IMR-90 (cell line): Measurements from ENCODE around the gene NAV2.
A peak's percentile ranks its signal among the peaks of the same experiment; 100 is the strongest.

ENCODE experiments used
- BHLHE40 ChIP-seq: fragments of 150-350 bp; IDR thresholded peaks from 2 replicates; pipeline ENCODE4 v1.6.1; 2016; ENCODE audit warnings: mild to moderate bottlenecking, low read depth, low read length
- CEBPB ChIP-seq: IDR thresholded peaks from 2 replicates; pipeline ENCODE4 v1.6.1; 2012; ENCODE audit warnings: low read depth, low read length, improper control_type of control experiment
- CTCF ChIP-seq: conservative IDR thresholded peaks from 2 replicates; pipeline ENCODE4 v1.5.1; 2012; ENCODE audit warnings: mild to moderate bottlenecking, low read depth, low read length, improper control_type of control experiment
- ELK1 ChIP-seq: fragments of 150-350 bp; IDR thresholded peaks from 2 replicates; pipeline ENCODE4 v1.6.1; 2016; ENCODE audit warnings: low read depth, mild to moderate bottlenecking, low read length, moderate library complexity, borderline replicate concordance
- FOS ChIP-seq: fragments of 150-350 bp; IDR thresholded peaks from 2 replicates; pipeline ENCODE4 v1.6.1; 2016; ENCODE audit warnings: low read depth, low read length
- MAFK ChIP-seq: IDR thresholded peaks from 2 replicates; pipeline ENCODE4 v1.6.1; 2012; ENCODE audit warnings: low read depth, low read length, improper control_type of control experiment
- MXI1 ChIP-seq: IDR thresholded peaks from 2 replicates; pipeline ENCODE4 v1.6.1; 2012; ENCODE audit warnings: low read depth, mild to moderate bottlenecking, low read length, moderate library complexity, borderline replicate concordance
- POLR2A ChIP-seq: IDR thresholded peaks from 2 replicates; pipeline ENCODE4 v1.6.1; 2012; ENCODE audit warnings: mild to moderate bottlenecking, low read depth, low read length
- RAD21 ChIP-seq: IDR thresholded peaks from 2 replicates; pipeline ENCODE4 v1.6.1; 2012; ENCODE audit warnings: low read length, improper control_type of control experiment
- RFX5 ChIP-seq: IDR thresholded peaks from 2 replicates; pipeline ENCODE4 v1.8.0; 2012; ENCODE audit warnings: low read depth, mild to moderate bottlenecking, low read length, moderate library complexity
- SMC3 ChIP-seq: fragments of 150-350 bp; IDR thresholded peaks from 2 replicates; pipeline ENCODE4 v1.6.1; 2016; ENCODE audit warnings: low read depth, mild to moderate bottlenecking, antibody characterized with exemption, low read length, moderate library complexity

- TF ChIP-seq CTCF (no peak), POLR2A (no peak), MAFK (no peak), ELK1 (no peak), RAD21 (0 out of 2 replicates have a peak, but pooled peaks have one; percentile 8), SMC3 (no peak), BHLHE40 (no peak), FOS (no peak), CEBPB (peak; percentile 5; the same call in 1 of the 2 replicates), MXI1 (no peak), RFX5 (no peak)
These were observed 95.7 kb downstream of the NAV2 start for GRCh38 chr11:19808076-19808911.
